Activated gamma-delta T cell (primary cell): Measurements from ENCODE around the gene SNX33.
"Not testable (repeated sequence)": the region's sequence is repeated elsewhere in the genome, so short reads cannot be mapped to it uniquely, and the experiment has no call there.

Source experiments
- DNase-seq: peaks from one replicate; lab custom pipeline; 2025; lab: John Stamatoyannopoulos, UW
- total RNA-seq, 2 donors: gene quantifications; one replicate each; lab custom pipeline; 2026; lab: John Stamatoyannopoulos, UW

Gene SNX33, protein sequence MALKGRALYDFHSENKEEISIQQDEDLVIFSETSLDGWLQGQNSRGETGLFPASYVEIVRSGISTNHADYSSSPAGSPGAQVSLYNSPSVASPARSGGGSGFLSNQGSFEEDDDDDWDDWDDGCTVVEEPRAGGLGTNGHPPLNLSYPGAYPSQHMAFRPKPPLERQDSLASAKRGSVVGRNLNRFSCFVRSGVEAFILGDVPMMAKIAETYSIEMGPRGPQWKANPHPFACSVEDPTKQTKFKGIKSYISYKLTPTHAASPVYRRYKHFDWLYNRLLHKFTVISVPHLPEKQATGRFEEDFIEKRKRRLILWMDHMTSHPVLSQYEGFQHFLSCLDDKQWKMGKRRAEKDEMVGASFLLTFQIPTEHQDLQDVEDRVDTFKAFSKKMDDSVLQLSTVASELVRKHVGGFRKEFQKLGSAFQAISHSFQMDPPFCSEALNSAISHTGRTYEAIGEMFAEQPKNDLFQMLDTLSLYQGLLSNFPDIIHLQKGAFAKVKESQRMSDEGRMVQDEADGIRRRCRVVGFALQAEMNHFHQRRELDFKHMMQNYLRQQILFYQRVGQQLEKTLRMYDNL
- 8.0 to 8.5 reads per million in 2 donors for total RNA-seq

- peak; percentile 53 for DNase-seq
Observed at GRCh38 chr15:75647370-75648155, at the start of gene SNX33. SNX33 (plus strand) TSS chr15:75647912; CDS start chr15:75649103, 1,191 bp downstream.

- DNase-seq: no peak
Observed at GRCh38 chr15:75598361-75598760, 49.4 kb upstream of the SNX33 start.

DNA sequence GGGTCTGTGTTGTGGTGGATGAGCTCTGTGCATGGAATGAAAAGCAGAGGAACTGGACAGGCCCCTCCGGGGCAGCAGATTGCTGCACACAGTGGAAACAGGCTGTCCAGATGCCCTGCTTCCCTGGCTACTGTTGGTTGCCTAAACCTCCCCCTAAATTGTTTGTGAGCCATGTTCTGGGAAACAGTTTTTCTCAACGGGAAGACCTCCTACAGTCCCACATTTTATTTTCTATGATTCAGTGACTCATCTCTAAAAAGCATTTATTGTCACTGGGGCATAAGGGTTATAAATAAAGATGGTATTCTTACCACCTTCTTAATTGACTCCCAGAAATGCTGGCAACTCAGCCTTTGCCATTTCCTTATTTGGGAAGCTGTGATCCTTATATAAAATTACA, 48.3 kb upstream of the SNX33 start:
- no peak for DNase-seq

DNA sequence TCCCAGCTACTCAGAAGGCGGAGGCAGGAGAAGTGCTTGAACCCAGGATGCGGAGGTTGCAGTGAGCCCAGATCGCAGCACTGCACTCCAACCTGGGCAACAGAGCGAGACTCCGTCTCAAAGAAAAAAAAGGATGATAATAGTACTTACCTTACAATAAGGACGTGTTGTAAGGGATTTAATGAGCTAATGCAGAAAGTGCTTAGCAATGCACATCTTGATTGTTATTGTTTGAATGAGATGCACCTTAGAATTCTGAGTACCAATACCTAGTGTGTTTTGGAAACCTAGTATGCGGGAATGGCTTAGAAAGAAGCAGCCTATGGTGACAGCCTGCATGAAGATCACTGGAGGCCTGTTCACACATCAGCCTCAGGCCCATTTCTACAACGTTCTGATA, 41.7 kb upstream of the SNX33 start:
- DNase-seq: no peak

- no peak for DNase-seq
Observed at GRCh38 chr15:75606711-75607699, 40.7 kb upstream of the SNX33 start.

DNA sequence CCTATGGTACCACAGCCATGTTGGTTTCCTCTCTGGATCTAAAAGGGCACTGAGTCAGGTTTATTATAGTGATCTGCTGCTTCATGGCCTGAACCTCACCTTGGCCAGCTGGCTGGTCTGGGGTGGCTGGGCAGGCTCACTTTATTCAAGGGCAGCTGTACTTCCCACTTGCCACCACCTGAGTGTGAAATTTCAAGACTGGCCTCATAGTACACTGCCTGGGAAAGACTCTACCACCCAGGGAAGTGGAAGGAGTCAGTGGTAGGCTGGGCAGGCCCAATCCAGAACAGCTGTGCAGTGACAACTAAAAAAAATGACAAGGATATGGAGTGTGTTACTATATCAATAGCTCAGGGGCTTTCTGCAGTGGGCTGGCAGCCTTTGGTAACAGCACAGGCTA, 30.9 kb upstream of the SNX33 start:
- DNase-seq: no peak

- no peak for DNase-seq
Observed at GRCh38 chr15:75620058-75620820, 27.5 kb upstream of the SNX33 start.

DNA sequence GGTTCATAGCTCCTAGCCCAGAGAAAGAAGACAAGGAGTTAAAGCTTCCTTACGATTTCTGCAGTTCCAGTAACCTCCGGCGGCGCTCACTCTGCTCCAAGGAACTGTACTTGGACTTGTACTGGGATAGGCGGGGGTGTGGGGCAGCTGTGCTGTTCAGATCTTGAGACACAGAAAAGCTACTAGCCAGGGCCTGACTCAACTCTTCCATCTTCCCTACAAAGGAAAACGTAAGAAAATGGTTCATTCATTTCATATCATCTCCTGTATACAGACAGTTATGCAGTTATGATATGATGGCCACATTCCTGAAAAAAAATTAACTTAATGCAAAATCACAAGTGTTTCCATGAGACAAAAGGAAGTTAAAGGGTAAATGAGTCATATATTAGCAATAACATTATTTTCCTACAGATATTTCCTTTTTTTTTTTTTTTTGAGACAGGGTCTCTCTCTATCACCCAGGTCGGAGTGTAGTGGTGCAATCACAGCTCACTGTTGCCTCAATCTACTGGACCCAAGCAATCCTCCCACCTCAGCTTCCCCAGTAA, 26.8 kb upstream of the SNX33 start:
- no peak for DNase-seq

DNA sequence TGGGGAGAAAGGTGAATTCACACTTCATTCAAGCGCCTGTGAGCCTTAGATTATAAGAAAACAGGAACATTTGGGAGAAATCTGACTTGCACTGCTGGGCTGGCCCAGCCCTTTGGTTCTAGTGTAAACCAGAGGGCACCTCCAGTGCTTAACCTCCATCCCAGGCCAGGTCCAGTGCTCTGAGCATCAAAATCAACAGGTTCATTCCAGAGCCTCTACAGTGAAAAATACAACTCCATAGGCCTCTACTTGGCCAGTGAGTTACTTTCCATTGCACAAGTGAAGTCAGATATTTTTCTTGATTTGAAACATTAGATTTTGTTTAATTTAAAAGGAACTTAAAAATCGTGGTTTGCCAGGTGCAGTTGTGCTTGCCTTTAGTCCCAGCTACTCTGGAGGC, 25.2 kb upstream of the SNX33 start:
- no peak for DNase-seq

- peak; percentile 87 for DNase-seq
Observed at GRCh38 chr15:75625542-75626347, 22.0 kb upstream of the SNX33 start, which contains the start of gene SNUPN. SNUPN (minus strand) TSS chr15:75625725; CDS start chr15:75621051, 4,674 bp downstream.

- no peak for DNase-seq
Observed at GRCh38 chr15:75631935-75632334, 15.8 kb upstream of the SNX33 start.

GRCh38 chr15:75633922-75634321, 13.8 kb upstream of the SNX33 start:
- not testable (repeated sequence) for DNase-seq

GRCh38 chr15:75636026-75636425, 11.7 kb upstream of the SNX33 start:
- no peak for DNase-seq

DNA sequence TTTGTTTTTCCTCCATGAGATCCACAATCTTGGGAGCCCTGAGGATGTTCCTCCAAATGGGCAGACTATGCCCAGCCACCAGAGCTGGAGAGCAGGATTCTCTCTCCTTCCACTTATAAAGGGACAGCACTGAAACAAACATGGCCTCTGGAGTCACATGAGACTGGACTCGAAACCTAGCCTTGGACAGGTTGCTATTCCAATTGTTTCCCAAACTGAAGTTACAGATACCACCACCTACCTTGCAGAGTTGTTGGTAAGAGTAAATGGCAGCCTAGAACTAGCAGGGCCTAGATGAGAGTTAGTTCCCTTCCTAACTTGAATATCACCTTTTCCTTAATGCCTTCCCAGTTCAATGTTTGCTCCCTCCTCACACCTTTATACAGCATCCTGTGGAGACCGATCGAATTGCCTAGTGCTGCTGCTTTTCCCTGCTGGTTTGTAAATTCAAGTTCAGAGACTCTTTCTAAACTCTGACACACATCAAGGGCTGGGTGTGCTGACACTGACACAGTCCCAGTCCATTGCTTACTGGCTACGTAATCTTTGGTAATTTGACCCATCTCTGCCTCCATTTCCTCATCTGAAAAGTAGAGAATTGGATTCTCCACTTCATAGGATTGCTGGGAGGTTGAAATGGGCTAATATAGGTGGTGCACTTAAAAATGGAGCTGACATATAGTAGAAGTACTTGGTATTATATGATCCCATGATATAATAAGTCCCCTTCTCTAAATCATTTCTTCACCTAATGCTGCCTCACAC, 10.3 kb upstream of the SNX33 start:
- no peak for DNase-seq

- DNase-seq: no peak
Observed at GRCh38 chr15:75639191-75639708, 8.5 kb upstream of the SNX33 start.

DNA sequence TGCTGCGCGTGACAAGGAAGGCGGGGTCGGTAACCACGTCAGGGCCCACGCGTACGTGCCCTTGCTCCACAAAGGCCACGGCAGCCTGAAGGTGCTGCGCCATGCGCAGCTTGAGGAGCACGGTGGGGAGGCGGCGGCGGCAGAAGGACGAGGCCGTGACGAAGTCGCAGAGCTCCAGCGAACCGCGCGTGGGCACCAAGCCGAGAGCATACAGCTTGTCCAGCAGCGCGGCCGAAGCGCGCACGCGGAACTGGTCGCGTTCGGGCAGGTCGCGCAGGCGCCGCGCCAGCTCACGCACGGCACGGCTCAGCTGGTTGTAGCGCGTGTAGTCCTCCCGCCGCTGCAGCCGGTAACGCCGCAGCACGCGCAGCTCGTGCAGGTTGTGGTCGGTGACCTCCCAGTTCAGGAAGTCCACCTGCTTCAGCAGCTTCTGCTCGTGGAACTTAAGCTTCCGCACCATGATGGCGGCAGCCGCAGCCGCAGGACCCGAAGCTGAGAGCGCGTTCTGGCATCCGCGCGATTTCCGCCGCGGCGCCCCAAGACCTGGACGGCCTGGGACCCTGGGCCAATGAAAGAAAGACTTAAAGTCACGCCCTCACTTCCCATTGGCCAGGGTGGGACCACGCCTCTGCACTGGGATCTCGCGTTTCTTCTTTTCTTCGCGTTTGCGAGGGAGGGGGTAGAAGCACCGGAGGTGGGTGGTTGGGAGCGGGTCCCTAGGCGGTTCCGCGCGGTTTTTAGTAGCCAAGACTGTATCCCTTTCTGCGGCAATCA, 7.8 kb upstream of the SNX33 start, which contains the start of gene IMP3:
Gene IMP3, minus strand, starts transcription at position 516 of the 774 bp plus-strand sequence. Its CDS starts 56 bp downstream, at position 460.
- peak; percentile 87 for DNase-seq

- peak; percentile 27 for DNase-seq
Observed at GRCh38 chr15:75640483-75641178, 7.1 kb upstream of the SNX33 start.
